Kidney (tissue), 14 donors: Measurements from ENCODE around the gene ABCG2. TPM values are rescaled to one million over a fixed set of nuclear protein-coding genes. Genes with fewer than 3 reads are reported as not detected.

Experiments used
- DNase-seq, 5 donors: peaks; one replicate each; pipeline ENCODE4 v3.0.0-alpha.2; 2013 to 2020
- FAIRE-seq: peaks from 2 replicates; lab custom pipeline; 2012; peaks lifted over from hg19 to GRCh38; lab: Jason Lieb, UNC
- H3K27ac ChIP-seq, 2 donors: one replicate each; pipeline ENCODE4 v1.7.0; 2013; ENCODE audit warnings: low read depth in 2 of 2, low read length in 2 of 2, inconsistent platforms in 1 of 2
- H3K27me3 ChIP-seq: one replicate; pipeline ENCODE4 v1.7.1; 2013; ENCODE audit warnings: low read length, inconsistent platforms; ENCODE audit not compliant: control insufficient read depth, insufficient read depth
- H3K36me3 ChIP-seq, 3 donors: one replicate each; pipeline versions ENCODE4 v1.7.0 to v1.7.1; 2013; ENCODE audit warnings: low read length in 3 of 3, control low read depth in 1 of 3, inconsistent platforms in 1 of 3; ENCODE audit not compliant: insufficient read depth in 3 of 3, control insufficient read depth in 2 of 3
- H3K4me1 ChIP-seq, 3 donors: one replicate each; pipeline versions ENCODE4 v1.7.0 to v1.7.1; 2013; ENCODE audit warnings: low read length in 3 of 3, inconsistent platforms in 1 of 3, low read depth in 1 of 3; ENCODE audit not compliant: control insufficient read depth in 2 of 3, insufficient read depth in 2 of 3
- H3K4me3 ChIP-seq, 3 donors: one replicate each; pipeline versions ENCODE4 v1.7.0 to v1.8.1; 2013; ENCODE audit warnings: low read length in 3 of 3, control low read depth in 1 of 3, inconsistent platforms in 1 of 3
- H3K9ac ChIP-seq, 3 donors: one replicate each; pipeline versions ENCODE4 v1.7.0 to v1.7.1; 2013; ENCODE audit warnings: low read length in 3 of 3, control low read depth in 1 of 3, inconsistent platforms in 1 of 3
- H3K9me3 ChIP-seq, 3 donors: one replicate each; pipeline versions ENCODE4 v1.7.0 to v1.7.1; 2013; ENCODE audit warnings: low read length in 3 of 3, control low read depth in 1 of 3, inconsistent platforms in 1 of 3; ENCODE audit not compliant: control insufficient read depth in 2 of 3, insufficient read depth in 1 of 3
- CTCF ChIP-seq: IDR thresholded peaks from 3 replicates; pipeline ENCODE4 v1.5.1; 2012; ENCODE audit warnings: mild to moderate bottlenecking, moderate library complexity, borderline replicate concordance; ENCODE audit not compliant: insufficient read depth; ENCODE audit errors: extremely low read depth
- intact Hi-C: fragments of 100-400 bp; cut with DNase I; formaldehyde crosslinking; loops from one replicate; pipeline ENCODE4 v1.11.1; 2022
- polyA plus RNA-seq: library from polyadenylated mRNA; stranded (reverse); fragments of 350-450 nt; fragmentation: Illumina TruSeq; extraction: RNeasy Lipid Tissue Mini Kit (QIAGEN cat#74804); gene quantifications from one replicate; pipeline ENCODE4 v1.2.3, GENCODE V29; 2014; ENCODE audit warnings: low read depth, low replicate concordance; ENCODE audit not compliant: insufficient read depth
- total RNA-seq: library from RNA; stranded (reverse); fragmentation: NEBNext Ultra II Directional; extraction: Animal tissue kit (Norgen Biotek cat#: 25700); gene quantifications from one replicate; pipeline ENCODE4 v1.2.1, GENCODE V29; 2021
- donor health status: control.
- donor health status: control.
- donor health status: control.
- donor health status: control.
- donor health status: control.
- donor health status: DM: yes; HTN: yes; CAD: no.
- donor health status: Normal renal cell carcinoma (clear cell type).

The ABCG2 gene
- total and polyA plus RNA-seq, 2 donors from 2014 or later: 1.5 to 4.7 TPM

- intact Hi-C loops: no loop called here
- Histone ChIP-seq H3K27ac (no peak overlapping the region), H3K4me1 (no peaks in the 10 kb centered on the region), H3K9me3 (no peaks in the 10 kb centered on the region), H3K9ac (no peak overlapping the region), H3K27me3 (no peaks in the 10 kb centered on the region), H3K36me3 (peaks cover under 1 to 15% (median 8%) of the 10 kb centered on the region in 3 donors), H3K4me3 (no peak overlapping the region)
- no peak for TF ChIP-seq CTCF
- DNase-seq: no peak
- FAIRE-seq: no peak
These were observed 104.2 kb downstream of the ABCG2 start for GRCh38 chr4:88054229-88054628.

- Histone ChIP-seq H3K9ac (no peak overlapping the region), H3K4me3 (no peak overlapping the region), H3K9me3 (no peaks in the 10 kb centered on the region), H3K36me3 (peaks cover 6 to 48% (median 18%) of the 10 kb centered on the region in 3 donors), H3K4me1 (peaks cover 0 to 4% (median 0%) of the 10 kb centered on the region in 3 donors), H3K27ac (no peak overlapping the region), H3K27me3 (no peaks in the 10 kb centered on the region)
- no peak for TF ChIP-seq CTCF
- intact Hi-C loops: no loop called here
- DNase-seq (no peak), FAIRE-seq (no peak)
These were observed 113.4 kb downstream of the ABCG2 start for GRCh38 chr4:88045021-88045420.

GRCh38 chr4:88043586-88044340, 114.7 kb downstream of the ABCG2 start:
- Histone ChIP-seq H3K27ac (no peak overlapping the region), H3K27me3 (no peaks in the 10 kb centered on the region), H3K9me3 (no peaks in the 10 kb centered on the region), H3K4me1 (peaks cover 0 to 4% (median 0%) of the 10 kb centered on the region in 3 donors), H3K36me3 (peaks cover 6 to 61% (median 24%) of the 10 kb centered on the region in 3 donors), H3K4me3 (no peak overlapping the region), H3K9ac (no peak overlapping the region)
- TF ChIP-seq CTCF: no peak
- intact Hi-C loops: no loop called here
- FAIRE-seq: no peak
- DNase-seq: no peak
